Effector memory CD4-positive, alpha-beta T cell (primary cell): ENCODE measurements around the gene NDUFAF3.

Experiments
- DNase-seq, 3 donors: peaks; one replicate each; pipeline ENCODE4 v3.0.0-alpha.2; 2020
- H3K27ac ChIP-seq: 2 replicates; pipeline ENCODE4 v1.7.0; 2013; ENCODE audit warnings: mild to moderate bottlenecking, low read length, moderate library complexity; ENCODE audit not compliant: insufficient read depth, poor library complexity, severe bottlenecking
- H3K27me3 ChIP-seq: replicated peaks from 2 replicates; pipeline ENCODE4 v1.7.0; 2013; ENCODE audit warnings: mild to moderate bottlenecking, low read length; ENCODE audit not compliant: insufficient read depth, control insufficient read depth, poor library complexity, severe bottlenecking
- H3K36me3 ChIP-seq: 2 replicates; pipeline ENCODE4 v1.7.0; 2013; ENCODE audit warnings: mild to moderate bottlenecking, low read length, moderate library complexity; ENCODE audit not compliant: control insufficient read depth, insufficient read depth
- H3K4me1 ChIP-seq: 2 replicates; pipeline ENCODE4 v1.7.0; 2013; ENCODE audit warnings: low read length, mild to moderate bottlenecking; ENCODE audit not compliant: control insufficient read depth, insufficient read depth, poor library complexity, severe bottlenecking
- H3K4me3 ChIP-seq: 2 replicates; pipeline ENCODE4 v1.7.0; 2013; ENCODE audit warnings: low read length, low read depth, mild to moderate bottlenecking; ENCODE audit not compliant: insufficient read depth, poor library complexity, severe bottlenecking
- H3K9me3 ChIP-seq: 2 replicates; pipeline ENCODE4 v1.7.0; 2013; ENCODE audit warnings: mild to moderate bottlenecking, low read length, moderate library complexity; ENCODE audit not compliant: control insufficient read depth

NDUFAF3 gene

GRCh38 chr3:48989126-48989795 lies 32.7 kb upstream of the NDUFAF3 start:
- H3K36me3 ChIP-seq: peaks cover 10% of the 10 kb centered on the region
- H3K4me3 ChIP-seq: peak overlapping the region; percentile 90
- no peak for DNase-seq
- no peaks in the 10 kb centered on the region for H3K9me3 ChIP-seq
- H3K27me3 ChIP-seq: no peaks in the 10 kb centered on the region
- H3K27ac ChIP-seq: peak overlapping the region; percentile 80
- peaks cover 20% of the 10 kb centered on the region for H3K4me1 ChIP-seq

- H3K9me3 ChIP-seq: no peaks in the 10 kb centered on the region
- H3K27me3 ChIP-seq: no peaks in the 10 kb centered on the region
- H3K4me3 ChIP-seq: peak within 1 kb of the TSS; percentile 90
- peak; percentile 52 to 69 (median 64) for DNase-seq
- peak within 1 kb of the TSS; percentile 80 for H3K27ac ChIP-seq
- peaks cover 2% of the 10 kb centered on the region for H3K36me3 ChIP-seq
- H3K4me1 ChIP-seq: peaks cover 20% of the 10 kb centered on the region
Observed at GRCh38 chr3:48989796-48990635, 31.9 kb upstream of the NDUFAF3 start, which contains the start of gene P4HTM. Gene P4HTM, plus strand, starts transcription at chr3:48990241. Its CDS starts 16 bp downstream, at chr3:48990257.

- DNase-seq: peak in 1 of 3 donors; percentile 33
- H3K27me3 ChIP-seq: no peaks in the 10 kb centered on the region
- no peaks in the 10 kb centered on the region for H3K9me3 ChIP-seq
- H3K4me1 ChIP-seq: peaks cover 20% of the 10 kb centered on the region
- peak overlapping the region; percentile 90 for H3K4me3 ChIP-seq
- no peaks in the 10 kb centered on the region for H3K36me3 ChIP-seq
- peak overlapping the region; percentile 80 for H3K27ac ChIP-seq
Observed at GRCh38 chr3:48990636-48991469, 31.1 kb upstream of the NDUFAF3 start.

GRCh38 chr3:48991851-48992545 lies 29.9 kb upstream of the NDUFAF3 start:
- Histone ChIP-seq H3K9me3 (no peaks in the 10 kb centered on the region), H3K4me3 (no peak overlapping the region), H3K4me1 (peaks cover 20% of the 10 kb centered on the region), H3K36me3 (no peaks in the 10 kb centered on the region), H3K27ac (no peak overlapping the region), H3K27me3 (no peaks in the 10 kb centered on the region)
- DNase-seq: no peak

- Histone ChIP-seq H3K36me3 (no peaks in the 10 kb centered on the region), H3K4me1 (peaks cover 19% of the 10 kb centered on the region), H3K27me3 (no peaks in the 10 kb centered on the region), H3K9me3 (no peaks in the 10 kb centered on the region), H3K4me3 (no peak overlapping the region), H3K27ac (no peak overlapping the region)
- no peak for DNase-seq
Observed at GRCh38 chr3:48993834-48994233, 28.1 kb upstream of the NDUFAF3 start.

- H3K36me3 ChIP-seq: peaks cover 4% of the 10 kb centered on the region
Observed at GRCh38 chr3:48996640-48997039, 25.3 kb upstream of the NDUFAF3 start.

GRCh38 chr3:48997102-48997635 lies 24.8 kb upstream of the NDUFAF3 start:
- no peaks in the 10 kb centered on the region for H3K9me3 ChIP-seq
- H3K27ac ChIP-seq: no peak overlapping the region
- DNase-seq: no peak
- H3K4me1 ChIP-seq: no peaks in the 10 kb centered on the region
- H3K27me3 ChIP-seq: no peaks in the 10 kb centered on the region
- H3K4me3 ChIP-seq: no peak overlapping the region
- peaks cover 4% of the 10 kb centered on the region for H3K36me3 ChIP-seq

More at GRCh38 chr3:48996640-48997039, 25.3 kb upstream of the NDUFAF3 start:
- Histone ChIP-seq H3K9me3 (no peaks in the 10 kb centered on the region), H3K27me3 (no peaks in the 10 kb centered on the region), H3K27ac (no peak overlapping the region), H3K4me1 (peaks cover 1% of the 10 kb centered on the region), H3K4me3 (no peak overlapping the region)
- no peak for DNase-seq

- DNase-seq: no peak
- no peak overlapping the region for H3K4me3 ChIP-seq
Observed at GRCh38 chr3:48997714-48998637, 23.9 kb upstream of the NDUFAF3 start.

More at GRCh38 chr3:48997714-48998637, 23.9 kb upstream of the NDUFAF3 start:
- H3K27me3 ChIP-seq: no peaks in the 10 kb centered on the region
- no peaks in the 10 kb centered on the region for H3K9me3 ChIP-seq
- peaks cover 4% of the 10 kb centered on the region for H3K36me3 ChIP-seq
- no peaks in the 10 kb centered on the region for H3K4me1 ChIP-seq
- H3K27ac ChIP-seq: no peak overlapping the region
